GM21737 (cell line): ENCODE results near the gene RRN3.
"Not testable (repeated sequence)": the region's sequence is repeated elsewhere in the genome, so short reads cannot be mapped to it uniquely, and the experiment has no call there.

Experiments used
- ATAC-seq: cut with Tn5 transposase; IDR thresholded peaks from one replicate; pipeline ENCODE4 v1.9.1; 2021; ENCODE audit warnings: mild to moderate bottlenecking, moderate library complexity; ENCODE audit not compliant: unreplicated experiment

Gene RRN3

DNA sequence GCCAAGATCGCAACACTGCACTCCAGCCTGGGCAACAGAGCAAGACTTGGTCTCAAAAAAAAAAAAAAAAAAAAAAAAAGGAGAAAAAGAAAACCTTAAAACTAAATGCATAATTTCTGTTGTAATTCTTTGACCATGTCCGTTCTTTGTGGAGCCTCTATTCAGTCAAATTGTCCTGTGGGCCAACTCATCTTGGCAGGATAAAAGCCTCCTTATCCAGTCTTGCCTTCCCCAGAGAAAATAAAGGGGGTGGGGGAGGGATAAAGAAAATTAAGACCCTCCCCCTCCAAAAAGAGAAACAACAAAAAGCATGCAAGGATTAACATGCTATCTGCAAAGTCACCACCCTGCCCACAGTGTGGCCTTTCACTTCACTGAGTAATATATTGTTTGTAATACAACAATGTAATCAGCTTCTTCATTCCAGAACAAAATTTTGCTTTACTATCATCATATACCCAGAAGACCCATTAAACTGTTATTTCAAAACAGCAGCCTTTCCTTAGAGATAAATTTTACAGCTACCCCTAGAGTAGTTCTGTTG is 5.4 kb upstream of the RRN3 start:
- ATAC-seq: not testable (repeated sequence)

- not testable (repeated sequence) for ATAC-seq
Observed at GRCh38 chr16:15096583-15096972, 2.5 kb upstream of the RRN3 start.

DNA sequence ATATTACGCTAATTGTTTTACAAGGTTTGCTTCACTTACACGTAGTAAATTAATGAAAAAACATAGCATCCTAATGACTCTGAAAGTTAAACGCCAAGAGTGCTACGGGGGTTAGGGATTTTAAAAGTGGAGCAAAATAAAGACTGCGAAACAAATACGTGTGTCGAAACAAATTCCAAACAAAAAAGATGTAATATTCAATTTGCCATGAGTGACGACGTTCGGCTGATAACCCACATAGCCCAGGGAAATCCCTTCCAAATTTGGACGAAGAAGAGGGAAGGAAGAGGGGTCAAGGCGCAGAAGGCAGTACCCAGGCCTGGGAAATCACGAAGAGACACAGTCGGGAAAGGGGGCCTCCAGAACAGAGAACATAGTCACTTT is 509 bp downstream of the RRN3 start:
- ATAC-seq: not testable (repeated sequence)

DNA sequence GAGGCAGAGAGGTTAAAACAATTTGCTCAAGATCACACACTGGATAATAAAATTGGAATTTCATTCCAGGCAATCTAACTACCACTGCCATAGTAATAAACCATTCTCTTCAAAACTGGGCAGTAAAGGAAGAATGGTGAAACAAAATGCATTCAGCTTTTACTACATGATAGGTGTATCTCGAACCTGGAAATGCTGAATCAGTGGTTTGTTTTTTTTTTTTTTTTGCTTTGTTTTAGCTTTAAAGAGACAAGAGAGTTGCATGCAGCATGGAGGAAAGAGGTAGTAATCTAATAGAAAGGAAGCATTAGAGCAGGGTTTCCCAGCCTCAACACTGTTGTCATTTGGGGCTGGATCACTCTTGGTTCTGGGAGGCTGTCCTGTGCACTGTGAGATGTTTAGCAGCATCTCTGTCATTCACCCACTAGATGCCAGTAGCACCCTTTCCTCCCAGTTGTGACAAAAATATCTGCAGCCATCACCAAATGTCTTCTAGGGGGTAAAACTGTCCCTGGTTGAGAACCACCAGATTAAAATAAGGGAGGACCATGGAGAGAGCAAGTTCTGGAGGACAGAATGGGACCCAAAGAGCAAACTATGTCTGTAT is 3.3 kb downstream of the RRN3 start:
- ATAC-seq: not testable (repeated sequence)

DNA sequence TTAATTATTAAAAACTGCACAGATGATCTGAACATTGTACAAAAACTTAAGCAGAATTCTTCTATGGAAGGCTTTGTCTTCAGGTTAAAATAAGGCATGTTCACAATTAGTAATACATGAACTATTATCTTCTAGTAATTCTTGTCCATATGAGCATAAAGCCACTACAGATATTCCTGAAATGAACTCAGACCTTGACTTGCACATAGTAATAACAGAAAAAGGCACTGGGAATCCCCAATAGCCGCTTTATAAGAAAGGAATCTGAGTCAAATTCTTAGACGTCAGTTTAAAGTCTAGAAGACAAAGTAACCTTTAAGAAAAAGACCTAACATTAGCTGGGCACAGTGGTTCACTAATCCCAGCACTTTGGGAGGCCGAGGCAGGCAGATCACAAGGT is 11.3 kb downstream of the RRN3 start:
- ATAC-seq: not testable (repeated sequence)

DNA sequence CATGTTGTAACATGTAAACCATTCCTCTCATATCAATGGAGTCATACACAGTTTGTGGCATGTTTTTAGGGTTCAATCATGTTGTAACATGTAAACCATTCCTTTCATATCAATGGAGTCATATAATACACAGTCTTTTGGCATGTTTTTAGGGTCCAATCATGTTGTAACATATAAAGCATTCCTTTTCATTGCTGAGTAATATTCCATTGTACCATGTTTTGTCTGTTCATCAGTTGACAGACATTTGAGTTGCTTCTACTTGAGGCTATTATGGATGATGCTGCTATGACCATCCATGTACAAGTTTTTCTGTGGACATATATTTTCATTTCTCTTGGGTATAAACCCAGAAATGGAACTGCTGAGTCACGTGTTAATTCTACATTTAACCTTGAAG is 13.2 kb downstream of the RRN3 start:
- not testable (repeated sequence) for ATAC-seq

GRCh38 chr16:15076161-15076560 is 17.9 kb downstream of the RRN3 start:
- not testable (repeated sequence) for ATAC-seq

DNA sequence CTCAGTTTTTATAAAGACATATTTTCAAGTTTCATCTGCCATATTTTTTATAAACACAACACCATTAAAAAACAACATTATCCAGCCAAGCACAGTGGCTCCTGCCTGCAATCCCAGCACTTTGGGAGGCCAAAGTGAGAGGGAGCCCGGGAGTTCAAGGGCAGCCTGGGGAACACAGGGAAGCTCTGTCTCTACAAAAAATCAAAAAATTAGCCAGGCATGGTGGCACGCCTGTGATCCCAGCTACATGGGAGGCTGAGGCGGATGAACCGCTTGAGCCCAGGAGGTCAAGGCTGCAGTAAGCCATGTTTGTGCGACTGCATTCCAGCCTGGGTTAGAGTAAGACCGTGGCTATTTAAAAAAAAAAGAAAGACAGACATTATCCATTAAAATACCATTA is 21.0 kb downstream of the RRN3 start:
- ATAC-seq: no peak

DNA sequence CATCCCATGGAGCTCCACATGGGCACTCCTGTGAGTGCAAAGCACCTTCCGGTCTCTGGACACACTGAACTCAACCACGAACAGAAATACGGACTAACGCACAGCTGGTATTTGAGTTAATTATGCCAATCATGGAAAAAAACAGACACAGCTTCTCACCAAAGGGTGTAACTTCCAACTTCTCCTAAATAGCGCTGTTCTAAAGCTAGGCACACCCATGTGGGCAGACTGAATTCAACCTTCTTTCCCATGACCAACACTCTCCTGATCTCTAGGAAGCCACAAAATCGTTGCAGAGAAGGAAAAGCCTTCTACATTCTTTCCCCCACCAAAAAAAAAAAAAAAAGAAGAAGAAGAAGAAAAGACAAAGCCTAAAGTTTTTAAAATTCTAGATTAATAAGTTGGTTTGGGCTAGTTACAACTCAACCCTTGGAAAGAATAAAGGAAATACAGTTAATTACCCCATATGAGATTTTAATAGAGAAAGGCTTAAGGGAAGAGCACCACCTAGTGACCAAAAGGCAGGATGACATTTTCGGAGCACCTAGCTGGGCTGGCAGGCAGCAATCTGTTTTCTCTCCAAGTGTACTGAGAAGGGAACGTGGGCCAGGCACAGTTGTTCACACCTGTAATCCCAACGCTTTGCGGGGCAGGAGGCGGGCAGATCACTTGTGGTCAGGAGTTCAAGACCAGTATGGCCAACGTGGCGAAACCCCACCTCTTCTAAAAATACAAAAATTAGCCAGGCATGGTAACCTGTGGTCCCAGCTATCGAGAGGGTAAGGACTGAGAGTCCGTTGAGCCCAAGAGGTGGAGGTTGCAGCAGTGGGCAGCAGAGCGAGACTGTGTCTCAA is 21.9 kb downstream of the RRN3 start:
- ATAC-seq: not testable (repeated sequence)

DNA sequence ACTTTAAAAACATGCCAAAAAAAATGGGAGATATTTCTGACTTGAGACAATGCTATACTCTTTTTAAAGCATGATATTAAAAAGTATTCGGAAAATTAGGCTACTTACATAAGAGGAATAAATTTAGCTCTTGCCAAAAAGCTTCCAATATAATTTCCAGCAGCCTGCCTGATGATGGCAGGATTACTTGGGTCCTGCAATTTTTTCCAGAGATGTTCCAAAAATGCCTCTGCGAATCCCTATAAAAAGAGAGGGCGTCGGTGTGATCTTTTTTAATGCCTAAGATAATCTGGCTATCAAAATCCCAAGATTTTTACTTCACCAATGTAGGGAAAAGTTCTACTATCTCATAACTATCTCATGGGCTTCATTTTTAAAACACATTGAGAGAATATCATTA is 23.1 kb downstream of the RRN3 start:
- ATAC-seq: not testable (repeated sequence)

DNA sequence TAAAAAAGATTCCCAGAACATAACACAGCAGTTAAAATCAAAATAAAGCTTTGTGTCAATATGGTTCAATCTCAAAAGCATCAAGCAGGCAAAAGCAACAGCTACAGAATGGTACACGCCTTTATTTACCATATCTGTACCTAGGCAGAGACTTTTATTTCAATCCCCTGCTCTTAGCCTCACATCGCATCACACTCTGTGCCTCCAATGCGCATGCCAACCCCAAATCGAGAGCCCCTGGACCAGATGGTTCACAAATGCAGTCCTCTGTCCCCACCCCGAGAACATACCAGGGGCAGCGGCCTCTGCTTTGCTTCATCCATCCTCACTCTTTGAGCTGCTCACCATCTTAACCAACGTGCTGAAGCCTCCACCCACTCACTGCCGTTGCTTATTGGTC is 27.4 kb downstream of the RRN3 start:
- ATAC-seq: not testable (repeated sequence)

- ATAC-seq: not testable (repeated sequence)
Observed at GRCh38 chr16:15065961-15066360, 28.1 kb downstream of the RRN3 start.

DNA sequence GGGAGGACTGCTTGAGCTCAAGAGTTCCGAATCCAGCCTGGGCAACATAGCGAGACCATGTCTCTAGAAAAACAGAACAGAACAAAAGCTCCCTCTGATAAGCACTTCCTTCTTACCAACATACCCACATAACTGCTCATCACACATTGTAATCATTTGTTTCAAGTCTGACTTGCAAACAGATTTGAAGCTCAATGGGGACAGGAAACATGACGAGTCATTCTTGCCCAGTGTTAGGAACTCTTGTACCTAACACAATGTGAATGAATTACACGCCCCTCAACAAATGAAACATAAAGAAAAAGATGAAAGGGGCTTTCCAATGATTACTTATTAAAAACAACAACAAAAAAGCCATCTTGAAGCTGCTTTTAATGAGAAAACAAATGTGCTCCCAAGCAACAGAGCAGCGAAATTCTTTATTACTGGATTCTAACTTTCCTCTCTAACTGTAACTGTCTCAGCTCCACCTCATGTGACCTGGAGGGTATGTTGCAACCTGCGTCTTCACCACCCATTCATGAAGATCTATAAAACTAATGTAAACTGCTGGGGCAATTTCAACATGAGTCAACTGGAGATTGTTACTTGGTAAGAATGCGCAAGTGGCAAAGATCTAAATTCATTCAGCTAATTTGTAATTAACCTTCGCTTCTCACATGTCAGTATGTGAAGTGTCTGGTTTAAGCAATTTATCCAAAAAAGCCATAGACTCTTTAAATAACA is 31.8 kb downstream of the RRN3 start:
- not testable (repeated sequence) for ATAC-seq

GRCh38 chr16:15059324-15059723 is 34.7 kb downstream of the RRN3 start:
- ATAC-seq: no peak

DNA sequence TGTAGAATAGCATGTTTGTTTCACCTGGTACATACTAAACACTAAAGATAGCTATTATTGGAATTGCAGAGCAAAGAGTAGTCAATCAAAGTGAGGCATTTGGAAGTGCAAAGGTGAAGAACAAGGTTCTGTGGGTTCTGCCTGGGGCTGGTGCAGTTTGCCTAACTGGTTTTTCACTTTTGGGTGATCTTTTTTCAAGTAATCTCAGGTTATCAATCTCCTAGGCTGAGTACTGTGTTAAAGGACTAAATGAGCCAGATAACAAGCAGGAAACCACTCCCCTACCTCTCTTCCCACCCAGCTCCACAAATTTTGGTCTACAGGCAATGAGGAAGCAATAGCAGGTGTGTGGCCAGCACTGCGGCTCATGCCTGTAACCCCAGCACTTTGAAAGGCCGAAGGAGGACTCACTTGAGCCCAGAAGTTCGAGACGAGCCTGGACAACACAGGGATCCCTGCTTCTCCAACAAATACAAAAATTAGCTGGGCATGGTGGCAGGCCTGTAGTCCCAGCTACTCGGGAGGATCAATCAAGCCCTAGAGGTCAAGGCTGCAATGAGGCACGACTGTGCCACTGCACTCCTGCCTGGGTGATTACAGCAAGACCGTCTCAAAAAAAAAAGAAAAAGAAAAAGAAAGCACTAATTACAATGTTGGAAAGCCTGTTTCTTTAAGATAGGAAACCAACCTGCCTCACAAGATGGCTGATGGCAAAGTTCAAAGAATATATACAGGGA is 36.2 kb downstream of the RRN3 start:
- ATAC-seq: no peak

- peak; percentile 63 for ATAC-seq
Observed at GRCh38 chr16:15055141-15056053, 38.7 kb downstream of the RRN3 start.

- no peak for ATAC-seq
Observed at GRCh38 chr16:15054357-15055140, 39.5 kb downstream of the RRN3 start.

GRCh38 chr16:15053904-15054303 is 40.2 kb downstream of the RRN3 start:
- ATAC-seq: no peak
